HEK293T (cell line): ENCODE data around the gene ITFG1.

Source experiments
- BHLHE40 ChIP-seq: fragments of 450-650 bp; IDR thresholded peaks from 2 replicates; pipeline ENCODE4 v1.6.1; 2016; ENCODE audit warnings: mild to moderate bottlenecking, moderate library complexity, borderline replicate concordance
- CTBP1 ChIP-seq: fragments of 450-650 bp; IDR thresholded peaks from 2 replicates; pipeline ENCODE4 v1.6.1; 2016; ENCODE audit warnings: borderline replicate concordance
- ELF4 ChIP-seq: fragments of 450-650 bp; IDR thresholded peaks from 2 replicates; pipeline ENCODE4 v1.6.1; 2017; ENCODE audit warnings: antibody characterized with exemption
- FOXA1 ChIP-seq: fragments of 450-650 bp; IDR thresholded peaks from 2 replicates; pipeline ENCODE4 v1.6.1; 2016; ENCODE audit warnings: mild to moderate bottlenecking
- FOXK2 ChIP-seq: fragments of 450-650 bp; IDR thresholded peaks from 2 replicates; pipeline ENCODE4 v1.6.1; 2016; ENCODE audit warnings: mild to moderate bottlenecking
- FOXM1 ChIP-seq: fragments of 450-650 bp; IDR thresholded peaks from 2 replicates; pipeline ENCODE4 v1.6.1; 2017; ENCODE audit warnings: mild to moderate bottlenecking, borderline replicate concordance
- HDGF ChIP-seq: fragments of 450-650 bp; IDR thresholded peaks from 2 replicates; pipeline ENCODE4 v1.6.1; 2017; ENCODE audit warnings: antibody characterized with exemption, borderline replicate concordance
- LEF1 ChIP-seq: fragments of 450-650 bp; IDR thresholded peaks from 2 replicates; pipeline ENCODE4 v1.6.1; 2017; ENCODE audit warnings: mild to moderate bottlenecking, borderline replicate concordance
- NFRKB ChIP-seq: fragments of 450-650 bp; IDR thresholded peaks from 2 replicates; pipeline ENCODE4 v1.6.1; 2016; ENCODE audit warnings: mild to moderate bottlenecking, moderate library complexity
- SP1 ChIP-seq: fragments of 450-650 bp; IDR thresholded peaks from 2 replicates; pipeline ENCODE4 v1.6.1; 2017
- TARDBP ChIP-seq: fragments of 450-650 bp; IDR thresholded peaks from 2 replicates; pipeline ENCODE4 v1.6.1; 2016
- ZNF384 ChIP-seq: fragments of 450-650 bp; IDR thresholded peaks from 2 replicates; pipeline ENCODE4 v1.6.1; 2016

DNA sequence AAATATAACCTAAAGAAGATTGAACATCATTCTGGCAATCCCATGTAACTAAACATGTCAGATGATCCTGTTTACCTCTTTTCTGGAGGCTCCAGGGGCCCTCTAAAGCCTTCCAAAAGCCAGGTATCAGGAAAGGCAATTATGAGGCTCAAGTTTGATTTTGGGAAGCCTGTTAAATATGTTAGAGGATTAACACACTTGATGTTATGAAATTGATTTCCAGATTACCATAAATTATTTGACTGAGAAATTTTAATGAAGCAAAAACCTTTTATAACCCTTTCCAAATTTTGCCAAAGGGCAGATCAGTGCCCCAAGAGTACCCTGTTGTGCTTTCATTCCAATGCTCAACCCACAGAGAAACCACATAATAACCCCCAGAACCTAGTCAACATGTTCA lies 29.6 kb upstream of the ITFG1 start:
- TF ChIP-seq LEF1 (no peak), BHLHE40 (no peak), FOXM1 (no peak), TARDBP (no peak), SP1 (no peak), FOXA1 (no peak), CTBP1 (no peak), HDGF (no peak), ELF4 (no peak), ZNF384 (no peak), FOXK2 (no peak), NFRKB (no peak)
